Fibroblast of upper back skin (primary cell): ENCODE measurements around the gene MAP3K6.
"Not testable (repeated sequence)": the region's sequence is repeated elsewhere in the genome, so short reads cannot be mapped to it uniquely, and the experiment has no call there.

Source experiments
- DNase-seq: peaks from one replicate; pipeline ENCODE4 v3.0.0-alpha.2; 2013

MAP3K6 gene

DNA sequence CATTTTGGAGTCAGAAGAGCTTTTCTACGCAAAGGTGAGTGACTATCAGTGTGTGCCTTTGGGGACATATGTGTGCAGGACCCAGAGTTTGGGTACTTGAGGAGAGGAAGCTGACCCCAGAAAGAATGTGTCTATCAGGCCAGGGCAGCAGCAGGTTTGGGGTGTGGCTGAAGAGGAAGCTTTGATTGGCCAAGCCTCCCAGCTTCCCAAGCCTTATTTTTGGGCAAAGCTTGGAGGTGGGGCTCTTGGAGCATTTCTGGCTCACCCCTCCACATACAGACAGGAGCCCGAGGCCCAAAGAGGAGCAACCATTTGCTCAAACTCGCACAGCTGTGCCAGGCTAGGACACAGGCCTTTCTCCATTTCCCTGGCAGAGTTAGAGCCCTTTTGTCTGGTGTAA is 30.3 kb upstream of the MAP3K6 start:
- no peak for DNase-seq

DNA sequence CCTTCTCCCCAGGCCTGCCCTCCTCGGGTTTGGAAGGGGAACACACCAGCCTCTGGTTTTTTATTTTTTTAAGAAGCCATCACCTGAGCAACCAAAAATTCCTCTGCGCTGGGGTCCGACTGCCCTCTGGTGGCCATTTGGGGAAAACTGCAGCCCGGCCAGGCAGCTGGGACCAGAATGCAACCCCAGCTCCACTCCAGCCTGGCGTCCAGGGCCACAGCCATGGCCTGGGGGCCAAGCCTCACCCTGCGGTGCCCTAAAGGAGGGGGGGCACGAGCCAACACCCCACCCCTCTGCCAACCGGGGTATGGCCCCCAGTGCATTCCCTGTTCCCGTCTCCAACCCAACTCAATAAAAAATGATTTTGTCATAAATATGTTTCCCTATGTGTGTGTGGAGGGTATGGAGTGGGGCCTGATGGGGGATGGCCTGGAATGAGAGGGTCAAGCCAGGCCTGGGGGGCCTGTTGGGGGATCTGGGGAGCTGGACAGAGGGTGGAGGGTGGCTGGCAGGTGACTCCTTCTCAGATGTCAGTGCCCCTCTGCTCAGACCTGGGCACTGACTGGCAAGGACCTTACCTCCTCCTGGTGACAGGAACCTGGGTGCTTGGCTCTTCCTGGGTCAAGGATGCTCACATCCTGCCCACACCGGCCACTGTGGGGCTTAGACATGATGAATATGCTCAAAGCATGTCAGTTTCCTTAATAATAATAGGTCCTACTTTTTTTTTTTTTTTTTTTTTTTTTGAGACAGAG is 28.9 kb upstream of the MAP3K6 start:
- DNase-seq: peak; percentile 69

DNA sequence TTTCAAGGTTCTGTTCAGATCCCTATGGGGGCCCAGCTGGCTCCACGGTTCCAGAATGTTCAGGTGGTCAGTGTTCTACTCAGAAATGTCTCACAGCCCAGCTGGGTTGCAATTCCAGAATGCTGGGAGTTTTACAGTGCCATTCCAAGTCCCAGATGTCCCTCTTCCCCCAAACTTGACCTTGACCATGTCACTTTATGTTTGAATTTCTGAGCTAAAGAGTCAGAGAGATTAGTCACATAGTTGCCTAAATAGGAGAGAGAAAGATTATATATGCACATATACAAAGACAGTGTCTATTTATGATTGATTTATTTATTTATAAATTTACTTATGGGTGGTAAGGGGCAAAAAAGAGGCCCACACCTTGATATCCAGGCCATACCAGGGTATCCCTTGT is 28.2 kb upstream of the MAP3K6 start:
- DNase-seq: no peak

DNA sequence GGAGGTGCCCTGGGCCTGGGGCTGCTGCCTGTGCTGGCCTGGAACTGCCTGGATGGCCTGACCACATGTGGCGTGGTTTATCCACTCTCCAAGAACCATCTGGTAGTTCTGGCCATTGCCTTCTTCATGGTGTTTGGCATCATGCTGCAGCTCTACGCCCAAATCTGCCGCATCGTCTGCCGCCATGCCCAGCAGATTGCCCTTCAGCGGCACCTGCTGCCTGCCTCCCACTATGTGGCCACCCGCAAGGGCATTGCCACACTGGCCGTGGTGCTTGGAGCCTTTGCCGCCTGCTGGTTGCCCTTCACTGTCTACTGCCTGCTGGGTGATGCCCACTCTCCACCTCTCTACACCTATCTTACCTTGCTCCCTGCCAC is 27.5 kb upstream of the MAP3K6 start:
- no peak for DNase-seq

DNA sequence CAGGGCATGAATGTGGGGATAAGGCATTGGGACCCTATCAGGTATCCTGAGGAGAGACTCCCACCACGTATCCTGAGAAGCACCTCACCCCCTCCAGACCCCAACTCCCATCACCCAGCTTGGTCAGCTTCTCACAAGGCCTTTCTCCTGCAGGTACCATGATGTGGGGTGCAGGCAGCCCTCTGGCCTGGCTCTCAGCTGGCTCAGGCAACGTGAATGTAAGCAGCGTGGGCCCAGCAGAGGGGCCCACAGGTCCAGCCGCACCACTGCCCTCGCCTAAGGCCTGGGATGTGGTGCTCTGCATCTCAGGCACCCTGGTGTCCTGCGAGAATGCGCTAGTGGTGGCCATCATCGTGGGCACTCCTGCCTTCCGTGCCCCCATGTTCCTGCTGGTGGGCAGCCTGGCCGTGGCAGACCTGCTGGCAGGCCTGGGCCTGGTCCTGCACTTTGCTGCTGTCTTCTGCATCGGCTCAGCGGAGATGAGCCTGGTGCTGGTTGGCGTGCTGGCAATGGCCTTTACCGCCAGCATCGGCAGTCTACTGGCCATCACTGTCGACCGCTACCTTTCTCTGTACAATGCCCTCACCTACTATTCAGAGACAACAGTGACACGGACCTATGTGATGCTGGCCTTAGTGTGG is 27.0 kb upstream of the MAP3K6 start:
- DNase-seq: no peak

DNA sequence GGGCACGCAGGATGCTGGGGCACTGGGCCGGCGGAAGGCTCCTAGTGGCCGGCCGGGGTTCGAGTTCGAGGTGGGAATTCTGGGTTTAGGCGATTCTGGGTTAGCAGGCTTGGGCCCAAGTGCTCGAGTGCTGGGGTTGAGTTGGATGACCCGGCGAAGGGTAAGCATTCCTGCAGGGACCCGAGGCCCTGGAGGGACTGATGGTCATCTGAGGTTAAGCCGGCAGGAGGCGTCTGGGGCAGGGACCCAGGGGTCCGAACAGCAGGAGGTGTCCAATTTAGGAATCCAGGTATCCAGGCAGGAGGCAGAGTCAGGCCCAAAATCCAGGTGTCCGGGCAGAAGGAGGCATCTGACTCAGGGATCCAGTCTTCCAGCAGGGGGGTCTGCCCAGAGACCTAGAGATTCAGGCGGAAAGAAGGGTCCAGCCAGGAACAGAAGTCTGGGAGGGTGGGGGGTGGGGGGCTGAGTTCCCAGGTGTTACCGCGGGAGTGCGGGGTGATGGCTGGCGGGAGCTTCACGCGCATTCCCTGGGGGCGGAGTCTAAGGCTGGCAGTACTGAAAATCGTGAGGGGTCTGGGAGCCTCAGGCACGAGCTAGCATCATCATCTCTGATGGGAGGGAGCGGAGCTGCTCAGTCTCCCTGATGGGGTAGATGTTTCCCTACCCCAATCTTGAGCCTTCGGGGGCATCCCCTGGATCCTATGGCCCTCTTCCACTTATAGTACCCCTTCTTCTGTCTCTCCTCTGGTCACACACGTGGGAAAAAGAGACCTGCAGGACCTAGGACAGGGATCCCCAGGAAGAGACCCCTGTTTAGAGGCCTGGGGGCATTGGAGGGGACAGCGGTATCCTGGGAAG is 26.2 kb upstream of the MAP3K6 start:
- no peak for DNase-seq

DNA sequence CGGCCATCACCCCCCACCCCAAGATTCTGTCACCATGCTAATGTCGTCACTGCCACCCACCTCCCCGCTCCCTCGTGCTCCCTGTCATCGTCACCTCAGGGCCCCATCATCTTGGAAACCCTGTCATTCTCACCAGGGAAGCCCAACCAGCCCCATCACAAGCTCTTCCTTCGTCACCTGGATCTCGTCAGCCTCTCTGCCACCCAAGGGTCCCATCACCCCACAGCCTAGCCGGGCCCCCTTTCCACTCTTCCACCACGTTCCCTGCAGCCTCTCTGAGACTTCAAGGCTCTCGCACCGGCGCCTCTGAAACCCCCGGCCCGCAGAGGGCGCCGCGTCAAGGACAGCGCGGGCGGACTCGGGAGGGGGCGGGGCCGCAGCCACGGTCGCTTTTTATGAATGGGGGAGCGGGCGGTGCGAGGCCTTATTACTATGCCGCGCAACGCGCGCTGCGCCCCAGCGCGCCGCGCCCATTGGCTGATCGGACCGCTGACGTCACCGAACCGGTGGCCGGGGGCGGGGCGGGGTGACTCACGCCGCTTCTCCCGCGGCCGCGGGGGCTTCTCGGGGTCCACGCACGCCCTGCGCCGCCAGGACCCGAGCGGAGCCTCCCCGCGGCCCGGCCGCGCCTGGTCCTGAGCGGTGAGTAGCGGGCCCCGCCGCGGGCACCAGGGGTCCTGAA is 25.5 kb upstream of the MAP3K6 start, which contains the start of gene GPR3:
Gene GPR3, plus strand, starts transcription at position 527 of the 682 bp plus-strand sequence. CDS start 1,177 bp downstream, outside the sequence.
- peak; percentile 92 for DNase-seq

DNA sequence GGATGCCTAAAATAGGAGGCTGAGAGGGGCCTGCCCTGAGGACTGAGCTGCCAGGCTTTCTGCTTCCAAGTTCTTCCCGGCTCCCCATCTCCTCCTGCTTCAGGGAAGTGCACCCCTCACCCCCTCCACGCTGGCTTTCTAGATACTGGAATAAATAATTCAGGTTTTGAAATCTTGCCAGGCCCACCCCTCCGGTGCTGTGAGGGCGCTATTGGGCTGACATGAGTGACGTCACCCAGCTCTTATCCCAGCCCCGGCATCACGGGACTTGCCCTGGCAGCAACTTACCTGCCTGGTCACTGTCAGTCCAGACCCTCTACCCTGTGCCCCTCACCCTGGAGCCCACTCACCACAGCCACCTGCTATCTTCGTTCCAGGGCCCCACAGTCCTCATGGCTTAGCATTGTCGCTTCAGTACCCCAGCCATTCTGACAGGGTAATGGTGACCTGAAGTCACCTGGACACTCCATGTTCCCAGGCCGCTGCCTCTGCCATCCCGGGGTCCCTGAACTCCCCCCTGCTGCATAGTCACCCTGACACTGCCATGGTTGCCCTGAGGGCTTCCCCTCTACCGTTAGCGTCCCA is 24.8 kb upstream of the MAP3K6 start:
- DNase-seq: peak; percentile 58

DNA sequence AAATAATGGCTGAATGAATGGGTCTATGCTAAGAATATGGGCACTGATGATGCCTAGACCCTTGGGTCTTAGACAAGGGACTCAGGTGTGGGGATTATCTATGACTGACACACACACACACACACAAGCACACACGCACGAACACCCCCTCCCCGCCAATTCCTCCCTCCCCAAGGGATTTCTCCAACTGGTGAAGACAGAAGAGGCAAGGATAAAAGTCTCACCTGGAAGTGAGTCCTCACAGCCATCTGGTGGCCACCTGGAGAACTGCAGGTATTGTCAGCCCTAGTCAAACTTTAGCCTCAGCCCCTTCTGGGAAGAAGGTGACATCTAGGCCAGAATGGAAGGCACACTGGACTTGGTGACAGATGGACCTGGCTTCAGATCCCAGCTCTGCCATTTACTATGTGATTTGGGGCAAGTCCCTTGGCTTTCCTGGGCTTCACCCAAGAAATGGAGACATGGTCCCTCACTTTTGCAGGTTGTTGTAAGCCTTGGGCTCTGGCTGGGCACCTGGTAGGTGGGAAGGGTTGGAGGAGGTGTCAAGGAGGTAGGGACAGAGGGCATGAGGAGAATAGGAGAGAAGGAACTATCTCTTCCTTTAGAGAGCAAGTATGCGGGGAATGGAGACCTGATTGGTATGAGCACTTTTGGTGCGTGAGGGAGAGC is 21.7 kb upstream of the MAP3K6 start:
- DNase-seq: peak; percentile 39

DNA sequence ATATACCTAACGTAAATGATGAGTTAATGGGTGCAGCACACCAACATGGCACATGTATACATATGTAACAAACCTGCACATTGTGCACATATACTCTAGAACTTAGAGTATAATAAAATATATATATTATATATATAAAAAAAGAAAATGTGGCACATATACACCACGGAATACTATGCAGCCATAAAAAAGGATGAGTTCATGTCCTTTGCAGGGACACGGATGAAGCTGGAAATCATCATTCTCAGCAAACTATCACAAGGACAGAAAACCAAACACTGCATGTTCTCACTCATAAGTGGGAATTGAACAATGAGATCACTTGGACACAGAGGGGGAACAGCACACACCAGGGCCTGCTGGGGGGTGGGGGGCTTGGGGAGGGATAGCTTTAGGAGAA is 18.0 kb upstream of the MAP3K6 start:
- DNase-seq: not testable (repeated sequence)

DNA sequence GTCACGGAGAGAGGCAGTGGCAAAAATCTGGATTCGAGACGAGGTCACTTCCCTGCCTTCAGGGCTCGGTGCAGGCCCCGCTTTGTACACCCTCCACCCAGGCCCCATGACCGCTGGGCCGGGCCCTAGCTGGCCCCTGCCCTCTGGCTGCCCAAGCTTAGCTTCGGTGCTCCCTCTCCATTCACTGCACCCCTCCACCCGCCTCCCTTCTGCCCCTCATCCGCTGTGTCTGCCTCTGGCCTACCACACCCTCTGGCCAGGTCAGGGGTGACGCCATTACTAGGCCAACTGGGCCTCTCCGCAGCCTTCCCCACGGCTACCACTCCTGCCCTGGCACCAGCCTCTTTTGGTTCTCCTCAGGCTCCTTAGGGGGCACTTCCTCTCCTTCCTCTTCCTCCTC is 16.9 kb upstream of the MAP3K6 start:
- DNase-seq: no peak

DNA sequence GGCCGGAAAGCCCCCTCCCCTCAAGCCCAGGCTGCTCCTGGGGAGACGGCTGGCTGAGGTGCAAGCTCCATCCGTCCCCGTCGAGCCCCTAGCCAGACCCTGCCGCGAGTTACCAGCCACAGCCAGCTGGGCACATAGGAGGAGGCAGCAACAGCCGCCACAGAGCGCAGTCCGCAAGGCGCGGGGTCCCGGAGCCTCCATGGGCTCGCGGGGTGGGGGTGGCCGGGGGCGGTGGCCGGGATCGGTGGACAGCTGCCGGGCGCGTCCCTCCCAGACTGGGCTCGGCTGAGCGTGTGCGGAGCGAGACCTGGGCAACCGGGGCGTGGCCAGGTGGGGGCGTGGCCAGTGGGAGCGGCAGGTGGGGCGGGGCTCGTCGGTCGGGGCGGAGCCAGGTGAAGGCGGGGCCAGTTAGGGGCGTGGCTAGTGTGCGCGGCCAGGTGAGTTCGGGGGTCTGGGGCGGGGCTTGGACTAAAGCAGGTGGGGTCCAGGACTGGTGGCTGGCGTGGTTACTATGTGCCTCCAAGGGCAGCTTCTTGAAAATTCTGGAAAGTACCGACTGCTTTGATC is 16.4 kb upstream of the MAP3K6 start, which contains the start of gene CD164L2:
Gene CD164L2, minus strand, starts transcription at position 295 of the 567 bp plus-strand sequence. Its CDS starts 94 bp downstream, at position 201.
- no peak for DNase-seq

DNA sequence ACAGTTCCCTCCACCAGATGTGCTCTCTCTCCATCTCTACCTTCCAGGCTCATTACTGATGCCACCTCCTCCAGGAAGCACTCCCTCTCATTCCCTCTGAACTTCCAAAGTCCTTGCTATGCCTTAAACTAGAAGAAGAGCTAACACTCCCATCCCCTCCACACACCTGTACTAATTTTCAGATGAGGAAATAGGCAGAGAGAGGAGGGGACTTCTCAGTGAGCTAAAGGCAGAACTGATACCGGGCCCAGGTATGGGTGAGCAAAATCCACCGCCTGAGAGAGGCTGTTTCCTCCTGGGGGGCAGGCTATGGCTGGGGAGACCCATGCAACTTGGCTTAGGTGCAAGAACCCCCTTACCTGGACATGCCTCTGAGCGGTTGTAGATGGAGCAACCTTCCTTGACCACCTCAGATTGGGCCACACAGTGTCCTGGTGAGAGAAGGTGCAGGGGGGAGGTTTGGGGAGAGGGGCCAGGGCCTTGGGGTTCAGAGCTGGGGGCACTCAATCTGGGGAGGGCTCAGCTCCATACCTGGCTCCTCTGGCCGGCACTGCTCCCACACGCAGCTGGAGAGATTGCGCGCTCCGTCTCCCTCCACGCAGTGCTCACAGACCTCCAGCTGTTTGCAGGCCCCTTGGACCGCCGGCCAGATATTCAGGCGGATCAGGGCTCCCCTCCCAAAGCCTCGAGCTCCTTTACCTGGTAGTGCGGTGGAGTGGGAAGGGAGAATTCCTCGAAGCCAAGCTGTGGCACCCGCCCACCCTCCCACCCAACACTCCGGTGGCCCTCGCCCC is 15.4 kb upstream of the MAP3K6 start:
- DNase-seq: no peak

DNA sequence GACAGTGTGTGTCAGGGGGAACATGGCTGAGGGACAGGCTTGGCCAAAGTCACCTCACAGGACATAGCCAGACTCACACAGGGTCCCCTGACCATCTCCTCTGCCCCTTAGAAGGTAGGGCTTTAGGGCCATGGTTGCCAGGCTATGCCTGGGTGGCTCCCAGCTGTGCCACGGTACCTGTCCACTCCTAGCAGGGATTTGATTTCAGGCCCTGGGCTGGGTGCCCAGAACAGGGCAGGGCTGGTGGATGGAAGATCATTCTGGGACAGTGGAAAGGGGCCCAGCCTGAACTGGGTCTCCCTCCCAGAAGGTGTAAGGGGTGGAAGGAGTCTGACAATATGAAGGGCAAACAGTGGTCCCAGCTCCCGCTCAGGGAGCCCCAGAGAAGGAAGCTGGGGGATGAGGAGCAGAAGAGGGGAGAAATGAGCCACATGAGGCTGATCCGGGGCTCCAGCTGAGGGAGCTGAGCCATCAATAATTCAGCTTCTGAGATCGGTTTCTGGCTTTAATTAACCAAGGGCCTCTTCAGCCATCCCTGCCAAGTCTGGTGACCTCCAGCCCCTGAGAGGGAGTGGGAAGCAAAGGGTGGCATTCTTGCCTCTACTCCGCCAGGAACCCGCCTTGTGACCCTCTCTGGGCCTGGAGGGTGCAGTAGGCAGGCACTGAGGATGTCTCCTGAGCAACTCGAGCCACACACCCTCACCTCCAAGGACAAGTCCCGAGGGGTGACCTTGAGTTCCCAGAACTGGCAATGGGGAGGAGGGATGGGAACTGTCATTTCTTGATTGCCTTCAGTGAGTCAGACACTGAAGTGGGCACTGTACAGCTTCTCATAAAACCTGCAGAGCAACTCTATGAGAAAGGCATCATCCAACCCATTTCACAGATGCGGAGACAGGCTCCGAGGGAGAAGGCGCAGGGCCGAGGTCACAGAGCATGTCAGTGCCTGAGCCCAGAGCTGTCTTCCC is 14.3 kb upstream of the MAP3K6 start:
- DNase-seq: no peak

DNA sequence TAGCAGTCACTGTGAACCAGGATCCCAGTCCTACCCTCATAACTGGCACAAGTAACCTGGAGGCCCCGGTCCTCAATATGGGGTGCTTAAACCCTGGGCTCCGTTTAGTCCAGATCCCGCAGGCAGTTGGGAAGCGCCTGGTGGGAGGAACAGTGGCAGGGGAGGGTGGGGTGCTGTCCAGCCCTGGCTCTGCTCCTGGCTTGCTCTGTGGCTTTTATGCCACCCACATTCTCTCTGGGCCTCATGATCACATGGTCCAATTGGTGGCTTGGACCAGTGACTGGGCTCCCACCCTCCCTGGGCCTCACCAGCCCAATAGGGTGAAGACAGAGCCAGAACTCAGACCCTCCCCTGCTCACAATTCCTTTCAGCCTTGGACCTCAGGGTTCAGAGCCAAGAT is 13.5 kb upstream of the MAP3K6 start:
- DNase-seq: no peak

DNA sequence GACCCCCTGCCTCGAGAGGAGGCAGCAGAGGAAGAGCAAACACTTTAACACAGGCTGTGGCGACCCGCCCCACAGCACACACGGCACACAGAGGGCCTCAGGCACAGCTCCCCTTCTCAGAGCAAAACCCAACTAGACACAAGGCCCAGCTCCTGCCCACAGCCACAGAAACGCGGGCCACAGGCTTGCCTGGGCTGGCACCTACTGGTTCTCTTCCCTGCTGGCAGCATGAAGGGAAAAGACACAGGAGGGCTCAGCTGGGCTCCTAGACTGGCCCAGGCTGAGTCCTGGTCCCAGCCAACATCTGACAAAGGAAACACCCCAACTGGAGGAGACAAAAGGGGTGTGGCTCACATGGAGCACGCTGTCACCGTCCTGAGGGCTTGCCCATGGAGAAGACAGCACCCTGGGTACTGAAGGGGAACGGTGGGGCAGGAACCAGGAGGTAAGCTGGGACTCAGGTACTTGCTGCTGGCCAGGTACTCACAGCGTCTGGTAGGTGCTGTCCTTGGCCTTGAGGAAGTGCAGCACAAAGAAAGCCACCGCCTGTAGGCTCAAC is 12.9 kb upstream of the MAP3K6 start:
- no peak for DNase-seq

DNA sequence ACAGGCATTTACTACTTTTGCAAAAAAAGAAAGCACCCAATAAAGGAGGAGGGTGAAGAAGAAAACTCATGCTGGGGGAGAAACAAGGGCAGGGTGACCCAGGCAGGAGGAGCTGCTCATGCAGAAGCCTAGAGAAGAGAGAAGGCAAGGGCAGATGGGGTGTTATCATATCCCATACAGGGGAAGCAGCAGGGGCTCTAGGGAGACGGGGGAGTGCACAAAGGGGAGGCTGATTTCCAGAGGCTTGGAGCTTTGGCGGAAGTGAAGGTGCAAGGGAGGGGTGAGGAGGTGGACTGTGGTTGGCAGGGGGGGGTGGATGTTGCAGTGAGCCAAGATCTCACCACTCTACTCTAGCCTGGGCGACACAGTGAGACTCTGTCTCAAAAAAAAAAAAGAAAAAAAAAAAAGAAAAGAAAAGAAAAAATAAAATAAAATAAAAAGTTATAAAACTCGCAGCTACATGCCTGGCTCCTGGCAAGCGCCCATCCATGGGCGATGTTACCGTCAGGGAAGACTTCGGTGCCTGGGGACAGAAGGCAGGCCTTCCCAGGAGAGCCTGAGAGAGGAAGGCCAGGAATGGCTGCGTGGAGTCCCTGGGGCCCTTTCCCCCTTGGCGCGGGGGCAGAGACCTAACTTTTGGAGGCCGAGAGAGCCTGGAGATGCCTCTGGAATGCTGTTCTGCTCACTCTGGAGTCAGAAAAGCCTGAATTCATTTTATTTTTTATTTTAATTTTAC is 11.2 kb upstream of the MAP3K6 start:
- no peak for DNase-seq

DNA sequence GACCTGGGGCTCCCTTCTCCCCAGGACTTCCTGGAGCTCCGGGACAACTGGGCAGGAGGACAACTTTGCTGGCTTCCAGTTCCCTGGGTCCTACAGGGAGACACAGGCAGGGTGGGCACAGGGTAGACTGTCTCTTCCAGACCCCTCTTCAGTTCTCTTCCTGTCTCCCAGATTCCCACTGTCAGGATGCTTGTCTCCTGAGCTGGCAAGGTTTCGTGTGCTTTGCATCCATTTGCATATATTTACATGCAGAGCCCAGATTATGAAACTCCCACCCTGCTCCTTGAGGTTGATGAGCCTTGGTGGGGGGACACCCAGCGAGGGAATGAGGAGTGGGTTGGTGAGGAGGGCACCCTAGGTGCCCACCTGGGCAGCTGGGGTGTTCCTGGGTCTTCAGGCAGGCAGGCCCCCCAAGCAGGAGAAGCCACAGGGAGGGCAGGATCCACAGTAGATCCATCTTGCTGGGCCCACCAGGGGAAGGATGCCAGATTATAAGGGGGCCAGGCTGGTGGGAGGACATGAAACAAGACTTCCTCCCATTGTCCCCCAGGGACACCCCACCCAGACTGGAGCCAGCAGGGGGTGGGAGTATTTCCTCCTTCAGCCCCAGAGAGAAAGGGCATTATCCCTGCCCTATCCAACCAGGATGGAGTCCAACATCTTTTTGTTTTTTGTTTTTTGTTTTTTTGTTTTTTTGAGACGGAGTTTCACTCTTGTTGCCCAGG is 7.8 kb upstream of the MAP3K6 start, which contains the start of gene FCN3:
Gene FCN3, minus strand, starts transcription at position 463 of the 725 bp plus-strand sequence. Its CDS starts 6 bp downstream, at position 457.
- no peak for DNase-seq
